NCI-H69 (cell line): Measurements from ENCODE around the gene TAS2R4.
"Not testable (repeated sequence)": the region's sequence is repeated elsewhere in the genome, so short reads cannot be mapped to it uniquely, and the experiment has no call there.

Experiments
- DNase-seq: peaks from one replicate; lab custom pipeline; 2025; lab: John Stamatoyannopoulos, UW

The TAS2R4 gene

GRCh38 chr7:141776374-141776773 is at the start of gene TAS2R4:
Gene TAS2R4 (plus strand): TSS chr7:141776674. CDS start chr7:141778489, 1,815 bp downstream.
- no peak for DNase-seq

GRCh38 chr7:141729020-141729419 is 47.5 kb upstream of the TAS2R4 start:
- DNase-seq: no peak

GRCh38 chr7:141731476-141732149 is 44.9 kb upstream of the TAS2R4 start:
- DNase-seq: no peak

GRCh38 chr7:141737118-141737835 is 39.2 kb upstream of the TAS2R4 start:
- peak; percentile 69 for DNase-seq

GRCh38 chr7:141737836-141738591 is 38.5 kb upstream of the TAS2R4 start, which contains the start of gene SSBP1:
Gene SSBP1 (plus strand): TSS chr7:141738358. CDS start chr7:141739167, 809 bp downstream.
- DNase-seq: peak; percentile 98

GRCh38 chr7:141738592-141739013 is 37.9 kb upstream of the TAS2R4 start:
- no peak for DNase-seq

- no peak for DNase-seq
These were observed 37.2 kb upstream of the TAS2R4 start for GRCh38 chr7:141739250-141739649.

- no peak for DNase-seq
These were observed 34.2 kb upstream of the TAS2R4 start for GRCh38 chr7:141742229-141742628.

- no peak for DNase-seq
These were observed 32.3 kb upstream of the TAS2R4 start for GRCh38 chr7:141744131-141744530.

- DNase-seq: no peak
These were observed 28.1 kb upstream of the TAS2R4 start for GRCh38 chr7:141748396-141748795.

GRCh38 chr7:141751904-141752303 is 24.6 kb upstream of the TAS2R4 start:
- DNase-seq: not testable (repeated sequence)

- peak; percentile 14 for DNase-seq
These were observed 23.8 kb upstream of the TAS2R4 start for GRCh38 chr7:141752634-141753033.

GRCh38 chr7:141754939-141755338 is 21.5 kb upstream of the TAS2R4 start:
- peak; percentile 62 for DNase-seq

- no peak for DNase-seq
These were observed 12.7 kb upstream of the TAS2R4 start, which contains the start of gene TAS2R3 for GRCh38 chr7:141763797-141764196. Gene TAS2R3 (plus strand): TSS chr7:141764097. CDS start chr7:141764159, 62 bp downstream.

- DNase-seq: not testable (repeated sequence)
These were observed 6.3 kb upstream of the TAS2R4 start for GRCh38 chr7:141770083-141770583.

GRCh38 chr7:141785706-141786552 is 9.5 kb downstream of the TAS2R4 start:
- DNase-seq: peak; percentile 71

- DNase-seq: no peak
These were observed 11.8 kb downstream of the TAS2R4 start for GRCh38 chr7:141788296-141788695.

GRCh38 chr7:141789917-141790316 is 13.4 kb downstream of the TAS2R4 start, which contains the start of gene TAS2R5:
Gene TAS2R5 (plus strand): TSS chr7:141790217. CDS start chr7:141790362, 145 bp downstream.
- no peak for DNase-seq

GRCh38 chr7:141792526-141792925 is 16.1 kb downstream of the TAS2R4 start:
- no peak for DNase-seq

- no peak for DNase-seq
These were observed 43.6 kb downstream of the TAS2R4 start for GRCh38 chr7:141820067-141820466.

- not testable (repeated sequence) for DNase-seq
These were observed 46.0 kb downstream of the TAS2R4 start for GRCh38 chr7:141822432-141822831.
